Endothelial cell of umbilical vein (primary cell): ENCODE results near the gene NFIA. TPM values are rescaled to one million over a fixed set of nuclear protein-coding genes. Genes with fewer than 3 reads are reported as not detected.

Source experiments
- BruUV-seq: library from RNA; stranded (reverse); fragments of 400-500 nt; replicated peaks from 2 replicates; lab custom pipeline; 2021; lab: Mats Ljungman, UMichigan
- CTCF ChIA-PET: fragments of 300-600, 350-600 bp; sonication (Branson Sonifier 250); formaldehyde crosslinking; loops from one replicate; lab custom pipeline; 2021; ENCODE audit warnings: antibody characterized with exemption, inconsistent platforms; lab: Charles Lee
- POLR2A ChIA-PET: fragments of 300-600, 350-600 bp; sonication (Branson Sonifier 250); formaldehyde crosslinking; loops from one replicate; lab custom pipeline; 2021; ENCODE audit warnings: antibody characterized with exemption, inconsistent platforms; lab: Charles Lee
- DNase-seq: peaks from one replicate; pipeline ENCODE4 v3.0.0-alpha.2; 2011; ENCODE audit warnings: low read depth, low spot score
- FAIRE-seq: peaks from 2 replicates; lab custom pipeline; 2011; peaks lifted over from hg19 to GRCh38; lab: Jason Lieb, UNC
- H2AFZ ChIP-seq: 2 replicates; pipeline ENCODE4 v1.6.0; 2012; ENCODE audit warnings: low read depth, low read length, control low read depth, inconsistent platforms
- H3K27ac ChIP-seq: 2 replicates; pipeline ENCODE4 v1.5.1; 2011; ENCODE audit warnings: low read depth, mild to moderate bottlenecking, control low read depth, low read length, moderate library complexity; ENCODE audit not compliant: insufficient read depth
- H3K27me3 ChIP-seq, 2 experiments: 2 replicates each; pipeline versions ENCODE4 v1.6.0 to v1.6.1; 2011; ENCODE audit warnings: low read length in 2 of 2, mixed read lengths in 1 of 2; ENCODE audit not compliant: control insufficient read depth in 2 of 2, insufficient read depth in 2 of 2
- H3K36me3 ChIP-seq, 2 experiments: 2 replicates in 1 of 2; 3 replicates in 1 of 2; pipeline ENCODE4 v1.5.1; 2011; ENCODE audit warnings: low read length in 2 of 2, mild to moderate bottlenecking in 1 of 2, moderate library complexity in 1 of 2; ENCODE audit not compliant: control insufficient read depth in 2 of 2, insufficient read depth in 2 of 2; ENCODE audit errors: extremely low read depth in 1 of 2
- H3K4me1 ChIP-seq: 3 replicates; pipeline ENCODE4 v1.5.1; 2011; ENCODE audit warnings: mild to moderate bottlenecking, low read length; ENCODE audit not compliant: control insufficient read depth, insufficient read depth; ENCODE audit errors: extremely low read depth
- H3K4me2 ChIP-seq: 2 replicates; pipeline ENCODE4 v1.6.1; 2011; ENCODE audit warnings: low read length, control low read depth, mixed read lengths; ENCODE audit not compliant: insufficient read depth
- H3K4me3 ChIP-seq, 3 experiments: fragments of 200-600 bp in 1 of 3; sonication (generic), shearing (Covaris generic) in 1 of 3; replicated peaks in 1 of 3; 2 replicates each; pipeline ENCODE4 v1.5.1; 2011 to 2016; ENCODE audit warnings: control low read depth in 3 of 3, low read length in 3 of 3, mild to moderate bottlenecking in 2 of 3, inconsistent platforms in 1 of 3, low read depth in 1 of 3, moderate library complexity in 1 of 3; ENCODE audit not compliant: insufficient read depth in 1 of 3
- H3K79me2 ChIP-seq: 2 replicates; pipeline ENCODE4 v1.6.0; 2012; ENCODE audit warnings: low read length, inconsistent platforms; ENCODE audit not compliant: control insufficient read depth, insufficient read depth
- H3K9ac ChIP-seq: replicated peaks from 2 replicates; pipeline ENCODE3; 2011; ENCODE audit warnings: low read length, control low read depth; ENCODE audit not compliant: insufficient read depth; ENCODE audit errors: extremely low read depth
- H3K9me1 ChIP-seq: replicated peaks from 3 replicates; pipeline ENCODE4 v1.6.0; 2011; ENCODE audit warnings: mild to moderate bottlenecking, low read length; ENCODE audit not compliant: control insufficient read depth, insufficient read depth; ENCODE audit errors: extremely low read depth
- H3K9me3 ChIP-seq: replicated peaks from 2 replicates; pipeline ENCODE4 v1.5.1; 2012; ENCODE audit warnings: low read length, inconsistent platforms; ENCODE audit not compliant: control insufficient read depth, insufficient read depth
- H4K20me1 ChIP-seq: replicated peaks from 2 replicates; pipeline ENCODE3; 2011; ENCODE audit warnings: mild to moderate bottlenecking, low read length; ENCODE audit not compliant: control insufficient read depth, insufficient read depth; ENCODE audit errors: extremely low read depth
- EZH2 ChIP-seq: IDR thresholded peaks from 2 replicates; pipeline ENCODE4 v1.6.1; 2012; ENCODE audit warnings: borderline replicate concordance, low read depth, mild to moderate bottlenecking, moderate library complexity, low read length, inconsistent platforms; ENCODE audit not compliant: severe bottlenecking
- FOS ChIP-seq: IDR thresholded peaks from 2 replicates; pipeline ENCODE4 v1.6.1; 2011; ENCODE audit warnings: mild to moderate bottlenecking, low read length, moderate library complexity, borderline replicate concordance; ENCODE audit not compliant: insufficient read depth
- GATA2 ChIP-seq: IDR thresholded peaks from 2 replicates; pipeline ENCODE4 v1.7.0; 2011; ENCODE audit warnings: low read depth, mild to moderate bottlenecking, moderate library complexity, mixed read lengths, low read length; ENCODE audit not compliant: insufficient read length, insufficient read depth
- JUN ChIP-seq: IDR thresholded peaks from 2 replicates; pipeline ENCODE4 v1.6.1; 2011; ENCODE audit warnings: borderline replicate concordance, low read depth; ENCODE audit not compliant: insufficient read length, insufficient read depth
- MYC ChIP-seq: IDR thresholded peaks from one replicate; pipeline ENCODE4 v1.6.1; 2011; ENCODE audit warnings: mild to moderate bottlenecking, low read depth, low read length
- POLR2A ChIP-seq: IDR thresholded peaks from 2 replicates; pipeline ENCODE4 v1.6.1; 2012; ENCODE audit warnings: low read depth, mild to moderate bottlenecking, control low read depth, low read length
- POLR2AphosphoS5 ChIP-seq: IDR thresholded peaks from 2 replicates; pipeline ENCODE4 v1.6.1; 2012; ENCODE audit warnings: low read depth, mild to moderate bottlenecking, control low read depth, low read length, moderate library complexity; ENCODE audit not compliant: insufficient read depth
- dilution Hi-C: fragments of 300-500 bp; cut with MboI; formaldehyde crosslinking; loops from one replicate; pipeline ENCODE4 v1.15.0; 2019; ENCODE audit warnings: low sequenced_read_pairs; ENCODE audit not compliant: extremely low pct_ligation_motif_present
- intact Hi-C: fragments of 100-400 bp; cut with micrococcal nuclease; formaldehyde crosslinking; loops from one replicate; pipeline ENCODE4 v1.10.0; 2022
- polyA plus RNA-seq, 4 experiments: library from polyadenylated mRNA; depleted of rRNA in 3 of 4; stranded (reverse) in 3 of 4; unstranded in 1 of 4; fragments of >200 nt; gene quantifications; 2 replicates each; pipeline versions ENCODE4 v1.2.1 to v1.2.3, GENCODE V29; 2011 to 2012; ENCODE audit warnings: missing spikeins in 1 of 4
- total RNA-seq: library from RNA; stranded (reverse); gene quantifications from 2 replicates; pipeline ENCODE4 v1.2.3, GENCODE V29; 2021
- TF ChIP-seq, protein P1 (sequence below): IDR thresholded peaks from 2 replicates; pipeline ENCODE4 v1.6.1; 2011; ENCODE audit not compliant: insufficient read depth, insufficient read length
- TF ChIP-seq, protein P2 (sequence below), 2 donors: IDR thresholded peaks; 1 replicate in 1 of 2; 2 replicates in 1 of 2; pipeline ENCODE4 v1.5.1; 2011; ENCODE audit warnings: low read length in 2 of 2, mild to moderate bottlenecking in 2 of 2, moderate library complexity in 2 of 2, control low read depth in 1 of 2, inconsistent platforms in 1 of 2, low read depth in 1 of 2; ENCODE audit not compliant: insufficient read depth in 1 of 2; ENCODE audit errors: extremely low read depth in 1 of 2

The NFIA gene
- total and polyA plus RNA-seq, 2 donors (not counting 3 experiments of a cell fraction or from before 2014, with no cell fraction given): 25.5 to 47.0 TPM

DNA sequence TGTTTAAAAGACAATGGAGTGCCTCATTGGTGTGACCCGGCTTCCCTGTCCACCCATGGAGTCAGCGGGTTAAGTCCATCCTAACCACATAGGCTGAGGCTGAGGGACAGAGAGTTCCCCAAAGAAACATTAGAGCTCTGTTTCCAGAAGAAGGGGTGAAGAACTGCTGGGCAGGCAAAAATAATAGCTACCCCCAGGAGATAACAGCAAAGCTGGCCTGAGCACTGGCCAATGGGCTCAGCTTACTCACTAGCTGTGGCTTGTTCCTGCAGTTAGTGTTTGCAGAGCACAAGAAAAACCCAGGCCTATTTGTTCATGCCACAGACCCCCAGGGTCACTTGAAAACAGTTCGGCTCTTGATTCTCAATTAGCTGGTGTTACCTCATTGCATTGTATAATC lies 311.2 kb downstream of the NFIA start:
- dilution Hi-C loops (no loop called here), intact Hi-C loops (no loop called here)
- BruUV-seq: no TSS peak
- FAIRE-seq (no peak), DNase-seq (no peak)
- Histone ChIP-seq H3K9ac (no peak overlapping the region), H3K9me3 (no peaks in the 10 kb centered on the region), H3K4me3 (no peak overlapping the region), H3K4me1 (peaks cover 11% of the 10 kb centered on the region), H3K79me2 (no peaks in the 10 kb centered on the region), H3K27ac (no peak overlapping the region), H3K4me2 (no peak overlapping the region), H3K27me3 (no peaks in the 10 kb centered on the region), H3K9me1 (no peaks in the 10 kb centered on the region), H2AFZ (no peak overlapping the region), H3K36me3 (no peaks in the 10 kb centered on the region), H4K20me1 (no peaks in the 10 kb centered on the region)
- TF ChIP-seq EZH2 (no peak), MYC (no peak), JUN (no peak), GATA2 (no peak), FOS (no peak), POLR2AphosphoS5 (no peak), POLR2A (no peak)
- TF ChIP-seq, protein P1, sequence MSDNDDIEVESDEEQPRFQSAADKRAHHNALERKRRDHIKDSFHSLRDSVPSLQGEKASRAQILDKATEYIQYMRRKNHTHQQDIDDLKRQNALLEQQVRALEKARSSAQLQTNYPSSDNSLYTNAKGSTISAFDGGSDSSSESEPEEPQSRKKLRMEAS: no peak
- TF ChIP-seq, protein P2, sequence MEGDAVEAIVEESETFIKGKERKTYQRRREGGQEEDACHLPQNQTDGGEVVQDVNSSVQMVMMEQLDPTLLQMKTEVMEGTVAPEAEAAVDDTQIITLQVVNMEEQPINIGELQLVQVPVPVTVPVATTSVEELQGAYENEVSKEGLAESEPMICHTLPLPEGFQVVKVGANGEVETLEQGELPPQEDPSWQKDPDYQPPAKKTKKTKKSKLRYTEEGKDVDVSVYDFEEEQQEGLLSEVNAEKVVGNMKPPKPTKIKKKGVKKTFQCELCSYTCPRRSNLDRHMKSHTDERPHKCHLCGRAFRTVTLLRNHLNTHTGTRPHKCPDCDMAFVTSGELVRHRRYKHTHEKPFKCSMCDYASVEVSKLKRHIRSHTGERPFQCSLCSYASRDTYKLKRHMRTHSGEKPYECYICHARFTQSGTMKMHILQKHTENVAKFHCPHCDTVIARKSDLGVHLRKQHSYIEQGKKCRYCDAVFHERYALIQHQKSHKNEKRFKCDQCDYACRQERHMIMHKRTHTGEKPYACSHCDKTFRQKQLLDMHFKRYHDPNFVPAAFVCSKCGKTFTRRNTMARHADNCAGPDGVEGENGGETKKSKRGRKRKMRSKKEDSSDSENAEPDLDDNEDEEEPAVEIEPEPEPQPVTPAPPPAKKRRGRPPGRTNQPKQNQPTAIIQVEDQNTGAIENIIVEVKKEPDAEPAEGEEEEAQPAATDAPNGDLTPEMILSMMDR (IDR thresholded peaks at IDR 0.05; ENCODE audit: extremely low read depth in 1 of 2, insufficient read depth in 1 of 2, low read depth in 1 of 2, low read length in 2 of 2): no peak
- CTCF ChIA-PET: interaction anchor here (0.6 to 2.0 kb wide), 5 partner anchors 11 to 344 kb away, joined by 3 to 10 read pairs (median 4); no protein-coding TSS in a partner anchor
- POLR2A ChIA-PET: no interaction called here
